SK-N-SH (cell line): ENCODE measurements around the gene TTC27. TPM values are rescaled to one million over a fixed set of nuclear protein-coding genes. Genes with fewer than 3 reads are reported as not detected.

Experiments
- CTCF ChIA-PET: fragments of 300-600, 350-600 bp; formaldehyde crosslinking; extraction: SDS; loops from one replicate; lab custom pipeline; 2021; lab: Yijun Ruan, JAX
- POLR2A ChIA-PET: fragments of 350-600 bp; sonication (Branson Sonifier 250); formaldehyde crosslinking; extraction: SDS; loops from one replicate; lab custom pipeline; 2020; ENCODE audit warnings: antibody characterized with exemption, inconsistent platforms; lab: Yijun Ruan, JAX
- DNase-seq: peaks from one replicate; pipeline ENCODE4 v3.0.0; 2012
- H2AFZ ChIP-seq: fragments of 200-600 bp; sonication (generic); 2 replicates; pipeline ENCODE4 v1.8.1; 2016; ENCODE audit warnings: antibody characterized with exemption, mild to moderate bottlenecking, low read depth
- H3F3A ChIP-seq: fragments of 200-600 bp; sonication (generic); replicated peaks from 2 replicates; pipeline ENCODE3; 2016; ENCODE audit warnings: antibody characterized with exemption, mild to moderate bottlenecking; ENCODE audit not compliant: insufficient read depth
- H3K27ac ChIP-seq, 2 experiments: fragments of 200-500 bp in 1 of 2; fragments of 200-600 bp in 1 of 2; sonication (Bioruptor generic) in 1 of 2; sonication (generic), shearing (Covaris generic) in 1 of 2; 2 replicates each; pipeline versions ENCODE4 v1.5.1 to v1.6.1; 2014 to 2016; ENCODE audit warnings: low read depth in 2 of 2, inconsistent platforms in 1 of 2, low read length in 1 of 2, mild to moderate bottlenecking in 1 of 2, mixed read lengths in 1 of 2
- H3K27me3 ChIP-seq: fragments of 200-600 bp; sonication (generic), shearing (Covaris generic); 2 replicates; pipeline ENCODE4 v1.6.1; 2016; ENCODE audit warnings: mixed run types; ENCODE audit not compliant: insufficient read depth
- H3K36me3 ChIP-seq, 2 experiments: fragments of 200-500 bp in 1 of 2; fragments of 200-600 bp in 1 of 2; sonication (Bioruptor generic) in 1 of 2; sonication (generic) in 1 of 2; replicated peaks in 1 of 2; 2 replicates each; pipeline versions ENCODE3 to v1.5.1; 2014 to 2016; ENCODE audit warnings: low read length in 1 of 2, mild to moderate bottlenecking in 1 of 2; ENCODE audit not compliant: insufficient read depth in 2 of 2, control insufficient read depth in 1 of 2
- H3K4me1 ChIP-seq, 2 experiments: fragments of 200-500 bp in 1 of 2; fragments of 200-600 bp in 1 of 2; sonication (Bioruptor generic) in 1 of 2; sonication (generic), shearing (Covaris generic) in 1 of 2; 2 replicates each; pipeline versions ENCODE4 v1.5.1 to v1.6.1; 2014 to 2016; ENCODE audit warnings: low read depth in 1 of 2, low read length in 1 of 2, mixed run types in 1 of 2; ENCODE audit not compliant: insufficient read depth in 2 of 2, control insufficient read depth in 1 of 2
- H3K4me2 ChIP-seq: fragments of 200-600 bp; sonication (generic), shearing (Covaris generic); 2 replicates; pipeline ENCODE4 v1.6.1; 2017; ENCODE audit warnings: mixed run types
- H3K4me3 ChIP-seq, 2 experiments: fragments of 200-500 bp in 1 of 2; fragments of 200-600 bp in 1 of 2; sonication (Bioruptor generic) in 1 of 2; sonication (generic), shearing (Covaris generic) in 1 of 2; 2 replicates each; pipeline versions ENCODE4 v1.5.1 to v1.8.1; 2014 to 2016; ENCODE audit warnings: low read depth in 2 of 2, inconsistent platforms in 1 of 2, low read length in 1 of 2, mild to moderate bottlenecking in 1 of 2, mixed read lengths in 1 of 2, moderate library complexity in 1 of 2
- H3K79me2 ChIP-seq: fragments of 200-600 bp; sonication (generic); 2 replicates; pipeline ENCODE4 v1.8.1; 2017; ENCODE audit warnings: mild to moderate bottlenecking; ENCODE audit not compliant: insufficient read depth
- H3K9ac ChIP-seq: fragments of 200-600 bp; sonication (generic); 2 replicates; pipeline ENCODE4 v1.6.1; 2017; ENCODE audit warnings: mixed run types
- H3K9me2 ChIP-seq: fragments of 200-600 bp; sonication (generic); 2 replicates; pipeline ENCODE4 v1.6.1; 2017; ENCODE audit warnings: mixed run types
- H3K9me3 ChIP-seq: fragments of 200-600 bp; sonication (generic); 2 replicates; pipeline ENCODE4 v1.6.1; 2017; ENCODE audit warnings: mixed run types, mild to moderate bottlenecking, moderate library complexity
- H4K20me1 ChIP-seq: fragments of 200-600 bp; sonication (generic); 2 replicates; pipeline ENCODE4 v1.6.1; 2017; ENCODE audit warnings: mild to moderate bottlenecking, mixed run types; ENCODE audit not compliant: insufficient read depth
- ELF1 ChIP-seq: IDR thresholded peaks from 2 replicates; pipeline ENCODE4 v1.4.0; 2012
- EP300 ChIP-seq, 2 experiments: IDR thresholded peaks; 2 replicates each; pipeline versions ENCODE4 v1.4.0 to v1.6.1; 2012; ENCODE audit warnings: borderline replicate concordance in 1 of 2, low read depth in 1 of 2, low read length in 1 of 2
- EZH2phosphoT487 ChIP-seq: fragments of 200-600 bp; sonication (generic); IDR thresholded peaks from 2 replicates; pipeline ENCODE4 v1.6.1; 2017; ENCODE audit warnings: low read depth, mixed run types, mild to moderate bottlenecking, antibody characterized with exemption, moderate library complexity, borderline replicate concordance
- FOSL2 ChIP-seq: IDR thresholded peaks from 2 replicates; pipeline ENCODE4 v1.4.0; 2012; ENCODE audit warnings: low read depth, mild to moderate bottlenecking, moderate library complexity, borderline replicate concordance
- FOXJ3 ChIP-seq: sonication (generic); formaldehyde crosslinking; IDR thresholded peaks from 2 replicates; pipeline ENCODE4 v1.5.1; 2020; ENCODE audit warnings: mild to moderate bottlenecking, missing genetic modification reagents
- GATA2 ChIP-seq: sonication (generic); formaldehyde crosslinking; IDR thresholded peaks from 2 replicates; pipeline ENCODE4 v1.5.0; 2020; ENCODE audit warnings: mild to moderate bottlenecking, missing genetic modification reagents
- IRF3 ChIP-seq: fragments of 150-350 bp; IDR thresholded peaks from 2 replicates; pipeline ENCODE4 v1.6.1; 2016; ENCODE audit warnings: mild to moderate bottlenecking, low read depth, low read length
- JUND ChIP-seq: IDR thresholded peaks from 2 replicates; pipeline ENCODE4 v1.4.0; 2012
- MAX ChIP-seq: IDR thresholded peaks from 2 replicates; pipeline ENCODE4 v1.4.0; 2012; ENCODE audit warnings: low read depth
- MEF2A ChIP-seq: IDR thresholded peaks from 2 replicates; pipeline ENCODE4 v1.4.0; 2012; ENCODE audit warnings: low read depth, borderline replicate concordance
- NFIC ChIP-seq: IDR thresholded peaks from 2 replicates; pipeline ENCODE4 v1.4.0; 2012; ENCODE audit warnings: borderline replicate concordance
- PBX3 ChIP-seq: IDR thresholded peaks from 2 replicates; pipeline ENCODE4; 2012
- RCOR1 ChIP-seq: fragments of 150-350 bp; IDR thresholded peaks from 2 replicates; pipeline ENCODE4 v1.6.1; 2017; ENCODE audit warnings: antibody characterized with exemption, low read length
- RFX5 ChIP-seq: IDR thresholded peaks from 2 replicates; pipeline ENCODE4 v1.6.1; 2012; ENCODE audit warnings: mild to moderate bottlenecking, improper control_type of control experiment, low read length
- TCF12 ChIP-seq: IDR thresholded peaks from 2 replicates; pipeline ENCODE4 v1.4.0; 2012
- TEAD4 ChIP-seq: IDR thresholded peaks from 2 replicates; pipeline ENCODE4 v1.4.0; 2012; ENCODE audit warnings: mild to moderate bottlenecking, borderline replicate concordance; ENCODE audit not compliant: insufficient read depth
- WGBS: methylation state at CpG from one replicate; pipeline ENCODE4 v1.1.6; 2017; ENCODE audit warnings: low lambda C conversion rate; 5-methylcytosine and 5-hydroxymethylcytosine counted together
- polyA plus RNA-seq, 3 experiments: library from polyadenylated mRNA; depleted of rRNA; stranded (reverse); fragments of >200 nt; gene quantifications; 2 replicates each; pipeline ENCODE4 v1.2.3, GENCODE V29; 2012

Gene TTC27
- polyA plus RNA-seq, 1 of the 3 experiments (the other 2 are of a cell fraction): 14.4 TPM

- H3K27me3 ChIP-seq: no peaks in the 10 kb centered on the region
- CTCF ChIA-PET: interaction anchor here (1.0 kb wide), 1 partner anchor 22 kb away, joined by 3 read pairs; no protein-coding TSS in a partner anchor
- no peaks in the 10 kb centered on the region for H3K9me2 ChIP-seq
- H3K9me3 ChIP-seq: no peaks in the 10 kb centered on the region
- peaks cover 10% of the 10 kb centered on the region for H3F3A ChIP-seq
- no peak overlapping the region for H3K9ac ChIP-seq
- H3K4me3 ChIP-seq: no peak overlapping the region
- no peak for DNase-seq
- H3K36me3 ChIP-seq: no peaks in the 10 kb centered on the region
- no peak overlapping the region for H2AFZ ChIP-seq
- H3K79me2 ChIP-seq: no peaks in the 10 kb centered on the region
- POLR2A ChIA-PET: no interaction called here
- peaks cover 0 to 12% of the 10 kb centered on the region in 2 experiments; a peak in 1 of 4 replicates for H3K4me1 ChIP-seq
- TF ChIP-seq RCOR1: no peak
- TF ChIP-seq MEF2A: no peak
- peak; percentile 62 for TF ChIP-seq NFIC
- no peak for TF ChIP-seq RFX5
- no peak for TF ChIP-seq EP300 (IDR thresholded peaks at IDR 0.05; ENCODE audit: borderline replicate concordance in 1 of 2, low read depth in 1 of 2, low read length in 1 of 2)
- peak; percentile 38 for TF ChIP-seq TCF12
- peak; percentile 72 for TF ChIP-seq FOSL2
- TF ChIP-seq JUND: peak; percentile 54
- no peak for TF ChIP-seq FOXJ3 (CRISPR knock-in tag)
- peak; percentile 38 for TF ChIP-seq PBX3
- no peak for TF ChIP-seq MAX
- no peak for TF ChIP-seq GATA2 (CRISPR knock-in tag)
- H3K4me2 ChIP-seq: peak overlapping the region; percentile 1; the same call in 1 of the 2 replicates
- peak overlapping the region in 1 of 2 experiments; percentile 22; a peak in 2 of 4 replicates for H3K27ac ChIP-seq
- H4K20me1 ChIP-seq: no peaks in the 10 kb centered on the region
Measured at GRCh38 chr2:32697156-32697555, 69.3 kb downstream of the TTC27 start.

GRCh38 chr2:32699151-32699550 is 71.3 kb downstream of the TTC27 start:
- ChIA-PET CTCF (interaction anchor here (1.0 to 1.2 kb wide), 4 partner anchors 10 to 22 kb away, joined by 3 to 4 read pairs (median 3); no protein-coding TSS in a partner anchor), POLR2A (no interaction called here)
- Histone ChIP-seq H3K79me2 (no peaks in the 10 kb centered on the region), H3K4me2 (no peak overlapping the region), H4K20me1 (no peaks in the 10 kb centered on the region), H2AFZ (no peak overlapping the region), H3K9me3 (no peaks in the 10 kb centered on the region), H3K9me2 (no peaks in the 10 kb centered on the region), H3K4me1 (peaks cover 0 to 12% of the 10 kb centered on the region in 2 experiments; a peak in 1 of 4 replicates), H3F3A (peaks cover 10% of the 10 kb centered on the region), H3K36me3 (peaks cover 6 to 13% of the 10 kb centered on the region in 2 experiments), H3K4me3 (no peak overlapping the region), H3K27me3 (no peaks in the 10 kb centered on the region), H3K27ac (no peak overlapping the region), H3K9ac (no peak overlapping the region)
- TF ChIP-seq EZH2phosphoT487: no peak
- no peak for TF ChIP-seq FOXJ3 (CRISPR knock-in tag)
- TF ChIP-seq GATA2 (CRISPR knock-in tag): no peak
- TF ChIP-seq PBX3: no peak
- TF ChIP-seq TEAD4: no peak
- no peak for TF ChIP-seq RCOR1
- TF ChIP-seq TCF12: no peak
- no peak for TF ChIP-seq IRF3
- TF ChIP-seq ELF1: no peak
- 100% methylated on average over 1 of the region's 1 CpG for WGBS
- no peak for DNase-seq
